Progenitor cell of endocrine pancreas (in vitro differentiated cells): ENCODE data around the gene C2orf92. TPM values are rescaled to one million over a fixed set of nuclear protein-coding genes. Genes with fewer than 3 reads are reported as not detected.
A peak's percentile ranks its signal among the peaks of the same experiment; 100 is the strongest.

Source experiments
- DNase-seq: peaks from one replicate; pipeline ENCODE4 v3.0.0; 2021; ENCODE audit warnings: low spot score; ENCODE audit not compliant: unreplicated experiment
- H3K27ac Mint-ChIP-seq: 2 replicates; pipeline ENCODE4 v1.8.0; 2021; ENCODE audit warnings: mild to moderate bottlenecking, moderate library complexity, mixed read lengths
- H3K27me3 Mint-ChIP-seq: 2 replicates; pipeline ENCODE4 v1.8.0; 2021; ENCODE audit warnings: mixed read lengths
- H3K36me3 Mint-ChIP-seq: 2 replicates; pipeline ENCODE4 v1.8.0; 2022; ENCODE audit warnings: mixed read lengths; ENCODE audit not compliant: insufficient read depth
- H3K4me1 Mint-ChIP-seq: 2 replicates; pipeline ENCODE4 v1.8.0; 2021; ENCODE audit warnings: low read depth, mixed read lengths
- H3K4me3 Mint-ChIP-seq: 2 replicates; pipeline ENCODE4 v1.8.0; 2021; ENCODE audit warnings: low read depth, mild to moderate bottlenecking, moderate library complexity, mixed read lengths
- H3K9me3 Mint-ChIP-seq: 2 replicates; pipeline ENCODE4 v1.8.0; 2021; ENCODE audit warnings: low read depth, mixed read lengths
- total RNA-seq: library from RNA; stranded (reverse); gene quantifications from 2 replicates; pipeline ENCODE4 v1.2.1, GENCODE V29; 2021
- TF ChIP-seq, protein P1 (sequence below): fragments of 200-600 bp; sonication (generic); IDR thresholded peaks from one replicate; pipeline ENCODE4 v1.5.0; 2021; ENCODE audit warnings: antibody characterized with exemption, mild to moderate bottlenecking; ENCODE audit not compliant: unreplicated experiment

C2orf92 gene
- total RNA-seq, 1 donor from 2014 or later, result 15.9 TPM

DNA sequence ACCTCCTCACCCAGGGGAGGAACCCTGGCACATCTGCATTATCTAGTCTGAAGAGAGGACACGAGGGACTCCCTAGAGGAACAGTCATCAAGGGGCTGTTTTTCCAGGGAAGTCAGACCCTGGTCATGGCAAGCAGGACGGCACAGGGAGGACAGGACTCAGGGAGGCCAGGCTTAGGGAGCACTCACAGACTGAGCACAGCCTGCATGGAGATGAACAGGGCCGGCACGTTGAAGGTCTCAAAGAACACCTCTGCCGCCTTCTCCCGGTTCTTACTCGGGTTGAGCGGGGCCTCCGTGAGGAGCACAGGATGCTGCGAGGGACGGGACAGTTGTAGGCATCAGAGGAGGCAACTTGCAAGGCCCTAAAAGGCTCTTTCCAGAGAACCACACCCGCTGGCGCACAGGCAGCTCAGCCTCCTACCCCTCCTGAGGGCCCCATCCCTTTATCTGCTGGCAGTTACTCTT is 10.8 kb upstream of the C2orf92 start:
- TF ChIP-seq, protein P1, sequence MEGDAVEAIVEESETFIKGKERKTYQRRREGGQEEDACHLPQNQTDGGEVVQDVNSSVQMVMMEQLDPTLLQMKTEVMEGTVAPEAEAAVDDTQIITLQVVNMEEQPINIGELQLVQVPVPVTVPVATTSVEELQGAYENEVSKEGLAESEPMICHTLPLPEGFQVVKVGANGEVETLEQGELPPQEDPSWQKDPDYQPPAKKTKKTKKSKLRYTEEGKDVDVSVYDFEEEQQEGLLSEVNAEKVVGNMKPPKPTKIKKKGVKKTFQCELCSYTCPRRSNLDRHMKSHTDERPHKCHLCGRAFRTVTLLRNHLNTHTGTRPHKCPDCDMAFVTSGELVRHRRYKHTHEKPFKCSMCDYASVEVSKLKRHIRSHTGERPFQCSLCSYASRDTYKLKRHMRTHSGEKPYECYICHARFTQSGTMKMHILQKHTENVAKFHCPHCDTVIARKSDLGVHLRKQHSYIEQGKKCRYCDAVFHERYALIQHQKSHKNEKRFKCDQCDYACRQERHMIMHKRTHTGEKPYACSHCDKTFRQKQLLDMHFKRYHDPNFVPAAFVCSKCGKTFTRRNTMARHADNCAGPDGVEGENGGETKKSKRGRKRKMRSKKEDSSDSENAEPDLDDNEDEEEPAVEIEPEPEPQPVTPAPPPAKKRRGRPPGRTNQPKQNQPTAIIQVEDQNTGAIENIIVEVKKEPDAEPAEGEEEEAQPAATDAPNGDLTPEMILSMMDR, result no peak
- Mint-ChIP-seq H3K4me3 (no peak overlapping the region), H3K36me3 (peaks cover 33% of the 10 kb centered on the region), H3K27me3 (no peaks in the 10 kb centered on the region), H3K4me1 (peaks cover 17% of the 10 kb centered on the region), H3K9me3 (peaks cover 15% of the 10 kb centered on the region), H3K27ac (no peak overlapping the region)
- DNase-seq, result no peak

DNA sequence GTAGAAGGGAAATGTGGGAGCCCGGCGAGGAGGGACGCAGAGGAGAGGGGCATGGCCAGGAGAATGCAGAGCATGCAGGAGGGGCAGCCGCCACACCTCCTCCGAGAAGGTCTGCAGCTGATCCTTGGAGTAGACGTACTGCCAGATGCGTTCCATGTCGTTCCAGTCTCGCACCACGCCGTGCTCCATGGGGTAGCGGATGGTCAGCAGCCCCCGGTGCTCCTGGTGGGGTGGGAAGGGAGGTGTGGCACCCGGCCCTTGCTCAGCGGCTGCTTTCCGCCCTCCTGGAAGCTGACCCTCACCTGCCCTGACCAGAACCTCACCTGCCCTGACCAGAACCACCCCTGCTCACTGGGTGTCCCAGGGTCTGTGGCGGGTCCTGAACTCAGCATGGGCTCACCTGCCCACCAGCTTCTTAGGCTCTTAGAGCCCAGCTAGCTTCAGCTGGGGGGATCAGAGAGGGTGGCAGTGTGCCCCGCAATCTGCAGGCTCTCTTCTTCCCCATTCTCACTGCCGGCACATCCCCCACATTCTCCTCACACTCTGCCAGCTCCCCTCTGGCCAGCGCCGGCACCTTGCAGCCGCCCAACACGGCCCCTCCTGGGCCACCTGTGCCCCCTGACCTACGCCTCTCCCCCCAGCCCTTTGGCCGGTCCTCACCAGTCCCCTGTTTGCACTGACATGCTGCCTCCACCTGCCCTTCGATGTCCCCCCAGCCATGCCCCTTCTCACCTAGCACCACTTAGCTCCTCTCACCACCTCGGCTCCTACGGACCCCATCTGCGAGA is 10.1 kb upstream of the C2orf92 start:
- Mint-ChIP-seq H3K27me3 (no peaks in the 10 kb centered on the region), H3K36me3 (peaks cover 26% of the 10 kb centered on the region), H3K27ac (no peak overlapping the region), H3K4me3 (no peak overlapping the region), H3K9me3 (peaks cover 8% of the 10 kb centered on the region), H3K4me1 (peaks cover 17% of the 10 kb centered on the region)
- TF ChIP-seq, protein P1, result no peak
- DNase-seq, result no peak

DNA sequence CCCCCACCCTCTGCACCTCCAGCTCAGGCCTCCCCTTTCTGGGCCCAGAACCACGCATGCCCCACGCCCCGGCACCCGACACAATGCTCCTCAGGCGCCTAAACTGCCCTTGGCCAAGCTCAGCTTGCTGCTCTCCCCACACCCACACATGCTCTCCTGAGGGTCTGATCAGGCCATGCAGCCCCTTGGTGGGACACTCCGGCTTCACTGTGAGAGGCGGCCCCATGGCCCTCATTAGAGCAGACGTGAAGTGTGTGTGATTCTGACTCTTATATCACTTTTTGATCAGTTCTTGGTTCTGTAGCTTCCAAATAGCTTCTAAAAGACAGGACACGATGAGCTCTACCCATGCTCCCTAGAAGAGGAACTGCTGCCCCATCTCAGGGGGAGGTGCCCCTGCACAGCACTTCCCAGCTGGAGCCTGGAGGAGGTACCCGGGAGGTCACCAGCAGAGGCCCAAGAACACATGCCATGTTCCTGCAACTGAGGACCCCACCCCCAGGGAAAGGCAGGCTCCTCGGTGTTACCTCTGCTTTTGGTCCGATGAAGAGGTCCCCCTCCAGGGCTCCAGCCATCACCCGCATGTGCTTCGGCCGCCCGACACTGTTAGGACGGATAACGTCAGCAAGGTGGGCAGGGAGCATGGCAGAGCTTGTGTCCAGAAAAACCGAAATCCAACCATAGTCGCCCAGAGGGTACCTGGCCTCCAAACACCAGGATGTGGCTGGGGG is 9.3 kb upstream of the C2orf92 start:
- Mint-ChIP-seq H3K4me1 (peaks cover 17% of the 10 kb centered on the region), H3K27ac (no peak overlapping the region)
- DNase-seq, result no peak

DNA sequence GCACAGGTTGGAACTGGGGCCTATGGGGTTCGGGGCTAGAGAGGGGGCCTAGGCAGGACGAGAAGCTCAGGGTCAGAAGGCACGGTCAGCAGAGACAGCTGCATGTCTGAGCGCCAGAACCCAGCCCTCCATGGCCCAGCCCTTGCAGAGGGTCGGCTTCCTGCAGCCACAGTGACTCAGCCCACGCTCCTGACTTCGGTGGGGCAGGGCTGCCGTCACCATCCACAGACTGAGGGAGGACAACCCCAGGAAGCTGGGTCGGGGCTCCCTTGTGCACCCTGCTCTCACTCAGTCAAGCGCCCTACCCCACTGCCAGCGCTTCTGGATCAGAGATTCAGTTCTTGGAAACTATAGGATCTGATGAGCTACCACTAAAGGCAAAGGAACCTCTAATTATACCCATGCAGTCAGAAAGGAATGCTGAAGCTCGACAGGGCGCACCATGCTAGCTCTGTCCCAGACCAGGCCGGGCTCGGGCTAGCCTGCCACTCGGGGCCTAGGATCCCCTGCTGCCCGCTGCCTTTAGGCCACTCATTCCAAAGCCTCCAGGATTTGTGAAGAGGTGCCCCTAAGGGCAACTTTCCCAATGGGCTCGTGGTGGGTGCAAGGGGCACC is 8.6 kb upstream of the C2orf92 start:
- Mint-ChIP-seq H3K4me3 (no peak overlapping the region), H3K4me1 (peaks cover 17% of the 10 kb centered on the region), H3K27ac (peak overlapping the region; percentile 43), H3K36me3 (peaks cover 13% of the 10 kb centered on the region), H3K27me3 (no peaks in the 10 kb centered on the region), H3K9me3 (no peaks in the 10 kb centered on the region)
- TF ChIP-seq, protein P1, result no peak
- no peak for DNase-seq

More for the DNA sequence above, 9.3 kb upstream of the C2orf92 start:
- Mint-ChIP-seq H3K4me3 (no peak overlapping the region), H3K27me3 (no peaks in the 10 kb centered on the region), H3K9me3 (peaks cover 2% of the 10 kb centered on the region), H3K36me3 (peaks cover 18% of the 10 kb centered on the region)
- TF ChIP-seq, protein P1, result no peak

DNA sequence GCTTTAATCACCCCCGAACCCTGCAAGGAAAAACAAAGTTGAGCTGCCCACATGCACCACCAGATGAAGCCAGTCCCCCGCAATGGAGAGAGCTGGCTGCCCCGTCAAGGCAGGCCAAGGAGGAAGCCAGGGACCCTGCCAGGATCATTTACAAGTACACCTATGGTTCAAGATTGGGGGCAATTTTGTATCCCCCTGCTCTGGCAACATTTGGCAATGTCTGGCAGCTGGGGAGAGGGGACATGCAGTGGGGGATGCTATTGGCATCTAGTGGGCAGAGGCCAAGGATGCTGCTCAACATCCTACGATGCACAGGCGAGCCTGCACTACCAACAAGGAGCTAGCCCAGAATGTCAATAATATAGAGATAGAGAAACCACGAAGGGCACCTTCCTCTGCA is 7.6 kb upstream of the C2orf92 start:
- TF ChIP-seq, protein P1, result no peak
- DNase-seq, result no peak
- Mint-ChIP-seq H3K27ac (peak overlapping the region; percentile 97), H3K27me3 (no peaks in the 10 kb centered on the region), H3K4me3 (peak overlapping the region; percentile 91), H3K9me3 (no peaks in the 10 kb centered on the region), H3K4me1 (peaks cover 17% of the 10 kb centered on the region), H3K36me3 (peaks cover 7% of the 10 kb centered on the region)
